Islet precursor cell (in vitro differentiated cells): ENCODE results near the gene IP6K1.
"Not testable (repeated sequence)": the region's sequence is repeated elsewhere in the genome, so short reads cannot be mapped to it uniquely, and the experiment has no call there.

Source experiments
- DNase-seq: peaks from one replicate; pipeline ENCODE4 v3.0.0-alpha.2; 2018

IP6K1 gene

GRCh38 chr3:49793486-49794085 is 7.2 kb upstream of the IP6K1 start:
- DNase-seq = no peak

GRCh38 chr3:49792371-49793150 is 6.2 kb upstream of the IP6K1 start:
- DNase-seq = peak; percentile 32

GRCh38 chr3:49791571-49791970 is 5.2 kb upstream of the IP6K1 start:
- DNase-seq = peak; percentile 53

GRCh38 chr3:49790626-49791411 is 4.5 kb upstream of the IP6K1 start:
- peak; percentile 84 for DNase-seq

GRCh38 chr3:49788056-49788455 is 1.7 kb upstream of the IP6K1 start:
- peak; percentile 14 for DNase-seq

GRCh38 chr3:49787536-49787935 is 1.2 kb upstream of the IP6K1 start:
- DNase-seq = no peak

GRCh38 chr3:49787182-49787464 is 781 bp upstream of the IP6K1 start:
- DNase-seq = no peak

- no peak for DNase-seq
Measured at GRCh38 chr3:49785565-49786356, 581 bp downstream of the IP6K1 start.

- not testable (repeated sequence) for DNase-seq
Measured at GRCh38 chr3:49782277-49782676, 4.1 kb downstream of the IP6K1 start.

- no peak for DNase-seq
Measured at GRCh38 chr3:49781415-49782199, 4.7 kb downstream of the IP6K1 start.

GRCh38 chr3:49780975-49781365 is 5.4 kb downstream of the IP6K1 start:
- DNase-seq = not testable (repeated sequence)

- DNase-seq = no peak
Measured at GRCh38 chr3:49780080-49780974, 6.0 kb downstream of the IP6K1 start.

- DNase-seq = no peak
Measured at GRCh38 chr3:49779358-49780079, 6.8 kb downstream of the IP6K1 start.

- not testable (repeated sequence) for DNase-seq
Measured at GRCh38 chr3:49776101-49776500, 10.2 kb downstream of the IP6K1 start.

- no peak for DNase-seq
Measured at GRCh38 chr3:49775538-49775937, 10.8 kb downstream of the IP6K1 start.

- DNase-seq = no peak
Measured at GRCh38 chr3:49772703-49773102, 13.6 kb downstream of the IP6K1 start.

- DNase-seq = no peak
Measured at GRCh38 chr3:49771340-49771938, 14.9 kb downstream of the IP6K1 start.

GRCh38 chr3:49769926-49770325 is 16.4 kb downstream of the IP6K1 start:
- DNase-seq = no peak

GRCh38 chr3:49769286-49769915 is 16.9 kb downstream of the IP6K1 start:
- no peak for DNase-seq

- DNase-seq = no peak
Measured at GRCh38 chr3:49763981-49764380, 22.4 kb downstream of the IP6K1 start.
